Thoracic aorta (tissue), 2 donors: Measurements from ENCODE around the gene TET3. TPM values are rescaled to one million over a fixed set of nuclear protein-coding genes. Genes with fewer than 3 reads are reported as not detected.

Experiments
- ATAC-seq: fragments of 150-250 bp; one replicate; pipeline ENCODE4 v1.8.0; 2017; ENCODE audit warnings: low read depth; ENCODE audit not compliant: insufficient number of reproducible peaks, low FRiP score
- DNase-seq: peaks from one replicate; pipeline ENCODE4 v3.0.0-alpha.2; 2020; ENCODE audit warnings: low spot score
- H3K27ac ChIP-seq, 2 donors: fragments of 200-600 bp; sonication (generic); 1 replicate in 1 of 2; 2 replicates in 1 of 2; pipeline ENCODE4 v1.5.1; 2016; ENCODE audit warnings: mild to moderate bottlenecking in 2 of 2, moderate library complexity in 2 of 2
- H3K27me3 ChIP-seq: fragments of 200-600 bp; sonication (generic); replicated peaks from 2 replicates; pipeline ENCODE4 v1.6.0; 2016; ENCODE audit warnings: mild to moderate bottlenecking; ENCODE audit not compliant: insufficient read depth
- H3K36me3 ChIP-seq: fragments of 200-600 bp; sonication (generic); one replicate; pipeline ENCODE4 v1.5.1; 2016
- H3K4me1 ChIP-seq, 2 donors: fragments of 200-600 bp; sonication (generic); 1 replicate in 1 of 2; 2 replicates in 1 of 2; pipeline versions ENCODE4 v1.5.1 to v1.6.0; 2016; ENCODE audit warnings: low read depth in 2 of 2, mild to moderate bottlenecking in 1 of 2; ENCODE audit not compliant: control insufficient read depth in 1 of 2
- H3K4me3 ChIP-seq: fragments of 200-600 bp; sonication (generic); 2 replicates; pipeline ENCODE4 v1.5.1; 2016; ENCODE audit warnings: mild to moderate bottlenecking
- H3K9me3 ChIP-seq: fragments of 200-600 bp; sonication (generic); 2 replicates; pipeline ENCODE4 v1.5.1; 2016
- CTCF ChIP-seq: fragments of 200-600 bp; sonication (generic); IDR thresholded peaks from one replicate; pipeline ENCODE4 v1.5.1; 2019; ENCODE audit warnings: antibody characterized with exemption
- total RNA-seq, 2 donors: library from RNA; depleted of rRNA; stranded (reverse); fragments of >200 nt; gene quantifications; one replicate each; pipeline versions ENCODE4 v1.1.0 to v1.2.3, GENCODE V29; 2016

Gene TET3
- total RNA-seq, 2 donors from 2014 or later = 8.7 to 15.8 TPM

DNA sequence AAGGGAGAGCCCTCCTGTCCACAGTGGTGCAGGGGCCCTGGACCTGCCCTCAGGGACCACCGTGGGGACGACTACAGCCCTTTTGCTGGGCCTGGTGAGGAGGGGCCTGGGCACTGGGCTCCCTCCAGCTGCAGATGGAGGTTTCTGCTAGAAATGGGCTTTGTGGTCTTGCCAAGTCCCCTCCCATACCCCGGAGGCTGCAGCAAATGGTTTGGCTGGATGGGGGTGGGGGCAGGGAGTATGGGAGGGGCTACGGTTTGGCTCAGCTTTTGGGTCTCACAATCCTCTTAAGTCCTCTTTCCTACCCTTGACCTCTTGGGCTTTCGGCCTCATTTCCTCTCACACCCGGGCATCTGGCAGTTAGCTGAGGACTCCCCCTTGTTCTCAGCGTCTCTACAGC lies 21.7 kb downstream of the TET3 start:
- Histone ChIP-seq H3K36me3 (no peaks in the 10 kb centered on the region), H3K27me3 (no peaks in the 10 kb centered on the region), H3K9me3 (no peaks in the 10 kb centered on the region), H3K4me1 (peaks cover 6 to 28% of the 10 kb centered on the region in 2 donors), H3K27ac (no peak overlapping the region), H3K4me3 (no peak overlapping the region)
- no peak for TF ChIP-seq CTCF
- ATAC-seq = no peak
- no peak for DNase-seq

DNA sequence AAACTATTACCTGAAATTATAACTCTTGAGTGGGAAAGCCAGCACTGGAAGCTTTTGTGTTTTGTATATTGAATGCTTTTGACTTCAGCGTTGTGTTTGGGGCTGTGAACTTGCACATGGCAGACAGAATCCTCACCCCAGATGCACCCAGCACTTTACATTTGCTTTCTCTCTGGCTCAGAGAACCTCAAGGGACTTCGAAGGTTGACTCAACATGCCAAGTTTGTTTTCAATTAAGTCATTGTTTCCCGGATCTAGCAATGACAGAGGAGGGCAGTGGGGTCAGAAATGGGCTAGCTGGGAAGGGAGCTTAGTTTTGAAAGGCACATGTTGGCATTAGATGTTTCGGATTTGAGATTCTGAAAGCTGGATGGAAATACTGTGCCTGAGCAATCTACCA lies 22.4 kb downstream of the TET3 start:
- TF ChIP-seq CTCF = no peak
- H3K36me3 ChIP-seq = no peaks in the 10 kb centered on the region
- no peak overlapping the region for H3K27ac ChIP-seq
- no peaks in the 10 kb centered on the region for H3K27me3 ChIP-seq
- ATAC-seq (no peak), DNase-seq (no peak)
- H3K9me3 ChIP-seq = no peaks in the 10 kb centered on the region
- peaks cover 6 to 28% of the 10 kb centered on the region in 2 donors for H3K4me1 ChIP-seq
- no peak overlapping the region for H3K4me3 ChIP-seq

DNA sequence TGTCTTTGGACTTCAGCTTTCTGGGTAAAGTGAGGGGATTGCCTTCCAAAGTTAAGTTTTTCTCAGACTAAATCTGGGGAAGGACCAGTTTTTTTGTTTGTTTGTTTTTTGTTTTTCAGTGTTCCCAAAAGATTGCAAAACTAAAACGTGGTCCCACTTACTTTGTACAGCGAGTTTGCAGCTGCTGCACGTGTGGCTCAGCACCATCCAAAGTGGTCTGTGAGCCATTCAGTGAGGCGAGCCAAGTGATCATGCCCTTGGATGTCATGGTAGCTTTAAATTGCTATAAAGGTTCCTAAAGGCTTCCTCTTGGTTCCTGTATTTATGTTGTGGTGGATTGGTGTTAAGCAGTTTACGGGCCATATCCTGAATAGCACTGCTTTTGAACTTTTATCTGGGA lies 23.0 kb downstream of the TET3 start:
- no peak for ATAC-seq
- peaks cover 6 to 28% of the 10 kb centered on the region in 2 donors for H3K4me1 ChIP-seq
- DNase-seq = no peak

DNA sequence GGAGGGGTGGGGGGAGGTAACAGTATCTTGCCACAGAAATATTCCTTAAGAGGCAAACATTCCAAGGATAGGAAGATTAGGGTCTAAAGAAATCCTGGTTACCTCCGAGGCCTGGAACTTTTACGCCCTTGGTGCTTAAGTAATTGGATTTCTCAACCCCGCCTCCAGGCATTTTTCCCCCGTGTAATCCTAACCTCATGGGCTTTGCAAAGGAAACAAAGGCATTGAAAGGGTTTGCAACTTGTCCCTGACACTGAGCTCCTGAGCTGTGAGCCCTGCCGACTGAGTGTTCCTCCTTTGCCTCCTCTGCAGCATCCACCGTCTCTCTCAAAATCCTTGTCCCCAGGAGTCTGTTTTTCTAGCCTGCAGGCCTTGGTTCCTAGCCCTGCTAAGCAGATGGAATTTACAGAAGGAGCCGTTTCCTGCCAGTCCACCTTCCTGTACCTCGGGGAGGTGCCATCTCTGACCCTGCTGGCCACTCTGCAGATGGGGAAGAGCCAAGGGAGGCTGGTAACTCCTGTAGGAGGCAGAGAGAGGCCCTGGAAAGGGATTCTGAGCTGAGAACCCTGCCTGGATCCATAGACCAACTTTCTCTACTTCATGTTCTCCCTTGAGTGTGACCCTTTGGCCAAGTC lies 24.2 kb downstream of the TET3 start:
- no peaks in the 10 kb centered on the region for H3K27me3 ChIP-seq
- H3K4me3 ChIP-seq = no peak overlapping the region
- DNase-seq (no peak), ATAC-seq (no peak)
- TF ChIP-seq CTCF = no peak
- H3K27ac ChIP-seq = no peak overlapping the region
- no peaks in the 10 kb centered on the region for H3K36me3 ChIP-seq
- no peaks in the 10 kb centered on the region for H3K9me3 ChIP-seq
- peaks cover 4 to 23% of the 10 kb centered on the region in 2 donors for H3K4me1 ChIP-seq

More for the DNA sequence above, 23.0 kb downstream of the TET3 start:
- H3K36me3 ChIP-seq = no peaks in the 10 kb centered on the region
- H3K27ac ChIP-seq = no peak overlapping the region
- no peaks in the 10 kb centered on the region for H3K9me3 ChIP-seq
- TF ChIP-seq CTCF = no peak
- no peak overlapping the region for H3K4me3 ChIP-seq
- H3K27me3 ChIP-seq = no peaks in the 10 kb centered on the region

DNA sequence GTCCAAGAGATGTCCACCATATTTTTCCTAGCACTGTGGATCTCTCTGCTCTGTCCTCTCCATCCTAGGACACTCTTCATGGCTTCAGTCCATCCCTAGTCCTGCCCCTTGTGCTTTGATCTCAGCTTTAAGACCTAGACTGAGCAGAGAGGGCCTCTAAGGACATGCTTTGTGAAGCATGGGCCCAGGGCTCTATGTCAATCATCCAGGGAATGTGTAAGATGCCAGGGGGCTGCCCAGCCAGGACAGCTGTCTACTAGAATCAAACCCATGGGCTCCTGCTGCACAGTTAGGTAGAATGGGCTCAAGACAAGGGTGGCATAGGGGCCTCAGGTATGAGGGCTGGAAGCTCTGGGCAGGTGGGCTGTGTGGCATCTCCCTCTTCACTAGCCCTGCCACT lies 24.9 kb downstream of the TET3 start:
- ATAC-seq (no peak), DNase-seq (no peak)
- Histone ChIP-seq H3K4me3 (no peak overlapping the region), H3K9me3 (no peaks in the 10 kb centered on the region), H3K27ac (no peak overlapping the region), H3K4me1 (peaks cover 0 to 16% of the 10 kb centered on the region in 2 donors), H3K36me3 (no peaks in the 10 kb centered on the region), H3K27me3 (no peaks in the 10 kb centered on the region)
- TF ChIP-seq CTCF = no peak
